H1 (cell line): ENCODE data around the gene SPC25. TPM values are rescaled to one million over a fixed set of nuclear protein-coding genes. Genes with fewer than 3 reads are reported as not detected.

ENCODE experiments used
- FOSL1 ChIP-seq: IDR thresholded peaks from 2 replicates; pipeline ENCODE4 v1.6.1; 2011; ENCODE audit warnings: mild to moderate bottlenecking, low read depth, low read length, moderate library complexity; ENCODE audit not compliant: insufficient read depth
- TCF12 ChIP-seq: IDR thresholded peaks from 2 replicates; pipeline ENCODE4 v1.6.1; 2011; ENCODE audit warnings: low read depth, mild to moderate bottlenecking, low read length
- polyA plus RNA-seq, 7 experiments: library from polyadenylated mRNA; depleted of rRNA in 3 of 7; stranded (reverse) in 5 of 7; unstranded in 2 of 7; fragments of >200 nt in 5 of 7; fragments of 200-250 nt in 2 of 7; gene quantifications; 1 replicate in 5 of 7; 2 replicates in 1 of 7; 4 replicates in 1 of 7; pipeline versions ENCODE4 v1.2.1 to v1.2.3, GENCODE V29; 2011 to 2013; ENCODE audit warnings: missing spikeins in 2 of 7, mixed read lengths in 2 of 7
- total RNA-seq: library from RNA; stranded (reverse); fragmentation: NEBNext Ultra II Directional; extraction: Animal tissue kit (Norgen Biotek cat#: 25700); gene quantifications from 2 replicates; pipeline ENCODE4 v1.2.1, GENCODE V29; 2021

Gene SPC25
- total and polyA plus RNA-seq, 2 of the 8 experiments (the other 6 are each of a cell fraction or from before 2014, with no cell fraction given): 21.0 to 34.7 TPM

- TF ChIP-seq TCF12: no peak
- TF ChIP-seq FOSL1: no peak
Measured at GRCh38 chr2:168916331-168916675, 26.1 kb upstream of the SPC25 start (continued).
